ENCODE data around the gene CLDN18. TPM values are rescaled to one million over a fixed set of nuclear protein-coding genes. Genes with fewer than 3 reads are reported as not detected.

Gene CLDN18
- total and polyA plus RNA-seq, 2 donors (not counting 3 experiments of a cell fraction or from before 2014, with no cell fraction given) = not detected

GRCh38 chr3:138034918-138035317 is 25.0 kb downstream of the CLDN18 start:
- no peak overlapping the region for H3K27ac ChIP-seq (ENCODE audit: insufficient read depth, low read depth, low read length)
- no peak overlapping the region for H2AFZ ChIP-seq (ENCODE audit: low read depth, low read length)
- H3K27me3 ChIP-seq (ENCODE audit: control insufficient read depth in 2 of 2, insufficient read depth in 2 of 2, low read length in 2 of 2) = no peaks in the 10 kb centered on the region
- TF ChIP-seq CTCF (IDR thresholded peaks at IDR 0.05; ENCODE audit: extremely low read depth in 1 of 2, insufficient read depth in 1 of 2, low read depth in 1 of 2, low read length in 2 of 2) = no peak
- no peak for TF ChIP-seq POLR2A (IDR thresholded peaks at IDR 0.05; ENCODE audit: low read depth, low read length)
- no peak for TF ChIP-seq MAX (IDR thresholded peaks at IDR 0.05; ENCODE audit: insufficient read depth, insufficient read length)
- TF ChIP-seq MYC (IDR thresholded peaks at IDR 0.05; ENCODE audit: low read depth, low read length) = no peak
- no peak for TF ChIP-seq EZH2 (IDR thresholded peaks at IDR 0.05; ENCODE audit: borderline replicate concordance, low read depth, low read length, severe bottlenecking)
- TF ChIP-seq GATA2 (IDR thresholded peaks at IDR 0.05; ENCODE audit: insufficient read depth, insufficient read length, low read depth, low read length) = no peak
- TF ChIP-seq POLR2AphosphoS5 (IDR thresholded peaks at IDR 0.05; ENCODE audit: insufficient read depth, low read depth, low read length) = no peak
- TF ChIP-seq FOS (IDR thresholded peaks at IDR 0.05; ENCODE audit: borderline replicate concordance, insufficient read depth, low read length) = no peak
- TF ChIP-seq JUN (IDR thresholded peaks at IDR 0.05; ENCODE audit: borderline replicate concordance, insufficient read depth, insufficient read length, low read depth) = no peak
- intact Hi-C loops (cut with micrococcal nuclease) = no loop called here
- DNase-seq (ENCODE audit: low read depth, low spot score) (no peak), FAIRE-seq (no peak)
- ChIA-PET CTCF (interaction anchor here (1.1 kb wide), 1 partner anchor 17 kb away, joined by 3 read pairs; no protein-coding TSS in a partner anchor), POLR2A (no interaction called here)
- H3K4me2 ChIP-seq (ENCODE audit: insufficient read depth, low read length) = no peak overlapping the region
- H4K20me1 ChIP-seq (replicated peaks; ENCODE audit: control insufficient read depth, extremely low read depth, insufficient read depth, low read length) = no peaks in the 10 kb centered on the region
- no peaks in the 10 kb centered on the region for H3K4me1 ChIP-seq (ENCODE audit: control insufficient read depth, extremely low read depth, insufficient read depth, low read length)
- no peaks in the 10 kb centered on the region for H3K9me1 ChIP-seq (replicated peaks; ENCODE audit: control insufficient read depth, extremely low read depth, insufficient read depth, low read length)
- no peak overlapping the region for H3K9ac ChIP-seq (replicated peaks; ENCODE audit: extremely low read depth, insufficient read depth, low read length)
- no peaks in the 10 kb centered on the region for H3K79me2 ChIP-seq (ENCODE audit: control insufficient read depth, insufficient read depth, low read length)
- H3K4me3 ChIP-seq (replicated peaks in 1 of 3; ENCODE audit: insufficient read depth in 1 of 3, low read depth in 1 of 3, low read length in 3 of 3) = no peak overlapping the region
- H3K9me3 ChIP-seq (replicated peaks; ENCODE audit: control insufficient read depth, insufficient read depth, low read length) = no peaks in the 10 kb centered on the region
- BruUV-seq (replicated peaks) = no TSS peak
- dilution Hi-C loops (cut with MboI; ENCODE audit: extremely low pct_ligation_motif_present, low sequenced_read_pairs) = no loop called here
- H3K36me3 ChIP-seq (ENCODE audit: control insufficient read depth in 2 of 2, extremely low read depth in 1 of 2, insufficient read depth in 2 of 2, low read length in 2 of 2) = no peaks in the 10 kb centered on the region
